Stimulated activated CD8-positive, alpha-beta memory T cell treated with anti-CD3 and anti-CD28 coated beads, Interleukin-4, amount 100 ng/mL, for 48 hours (primary cell): Measurements from ENCODE around the gene TSPAN7.

Experiments
- DNase-seq: peaks from one replicate; pipeline ENCODE4 v3.0.0-alpha.2; 2020

TSPAN7 gene

GRCh38 chrX:38649674-38650647, 88.6 kb downstream of the TSPAN7 start:
- no peak for DNase-seq

GRCh38 chrX:38651625-38652601, 90.6 kb downstream of the TSPAN7 start:
- DNase-seq: no peak

- DNase-seq: no peak
Measured at GRCh38 chrX:38652934-38653442, 91.6 kb downstream of the TSPAN7 start.

GRCh38 chrX:38654302-38654701, 93.0 kb downstream of the TSPAN7 start:
- no peak for DNase-seq

GRCh38 chrX:38656350-38656915, 95.1 kb downstream of the TSPAN7 start:
- no peak for DNase-seq

- no peak for DNase-seq
Measured at GRCh38 chrX:38657562-38657961, 96.2 kb downstream of the TSPAN7 start.

- DNase-seq: no peak
Measured at GRCh38 chrX:38660395-38661102, 99.2 kb downstream of the TSPAN7 start.

GRCh38 chrX:38661103-38661441, 99.7 kb downstream of the TSPAN7 start:
- no peak for DNase-seq

GRCh38 chrX:38661561-38661960, 100.2 kb downstream of the TSPAN7 start:
- DNase-seq: no peak

GRCh38 chrX:38662640-38663039, 101.3 kb downstream of the TSPAN7 start:
- DNase-seq: no peak

GRCh38 chrX:38664285-38664684, 102.9 kb downstream of the TSPAN7 start:
- DNase-seq: no peak

- DNase-seq: no peak
Measured at GRCh38 chrX:38666909-38667308, 105.6 kb downstream of the TSPAN7 start.

GRCh38 chrX:38668771-38669170, 107.4 kb downstream of the TSPAN7 start:
- no peak for DNase-seq

- no peak for DNase-seq
Measured at GRCh38 chrX:38669428-38669827, 108.1 kb downstream of the TSPAN7 start.

- DNase-seq: no peak
Measured at GRCh38 chrX:38672646-38673045, 111.3 kb downstream of the TSPAN7 start.

GRCh38 chrX:38675856-38676255, 114.5 kb downstream of the TSPAN7 start:
- no peak for DNase-seq

GRCh38 chrX:38678183-38678582, 116.8 kb downstream of the TSPAN7 start:
- no peak for DNase-seq

GRCh38 chrX:38678821-38679220, 117.5 kb downstream of the TSPAN7 start:
- no peak for DNase-seq

- no peak for DNase-seq
Measured at GRCh38 chrX:38679695-38680094, 118.4 kb downstream of the TSPAN7 start.

- DNase-seq: no peak
Measured at GRCh38 chrX:38682095-38682494, 120.8 kb downstream of the TSPAN7 start.

- DNase-seq: no peak
Measured at GRCh38 chrX:38692961-38693360, 131.6 kb downstream of the TSPAN7 start.

GRCh38 chrX:38694394-38694793, 133.1 kb downstream of the TSPAN7 start:
- DNase-seq: no peak
